ENCODE measurements around the gene RXYLT1. TPM values are rescaled to one million over a fixed set of nuclear protein-coding genes. Genes with fewer than 3 reads are reported as not detected.
A peak's percentile ranks its signal among the peaks of the same experiment; 100 is the strongest.

RXYLT1 gene
- polyA plus RNA-seq, 2 donors = 4.6 to 8.3 TPM

GRCh38 chr12:63811755-63812154 lies 32.0 kb downstream of the RXYLT1 start:
- Histone ChIP-seq H3K4me1 (ENCODE audit: control insufficient read depth in 2 of 2, insufficient read depth in 2 of 2, low read length in 1 of 2) (no peaks in the 10 kb centered on the region), H3K36me3 (ENCODE audit: control insufficient read depth in 2 of 2, insufficient read depth in 2 of 2, low read length in 1 of 2) (peaks cover 0 to 2% of the 10 kb centered on the region in 2 donors), H3K27ac (ENCODE audit: low read depth in 2 of 2, low read length in 1 of 2) (no peak overlapping the region), H3K4me3 (ENCODE audit: low read depth in 1 of 2, low read length in 2 of 2) (no peak overlapping the region), H3K27me3 (ENCODE audit: control insufficient read depth in 1 of 2, insufficient read depth in 2 of 2, low read length in 2 of 2) (no peaks in the 10 kb centered on the region), H3K9me3 (ENCODE audit: control insufficient read depth in 2 of 2, insufficient read depth in 1 of 2, low read depth in 1 of 2, low read length in 1 of 2) (no peaks in the 10 kb centered on the region)
- 79 to 88% methylated on average over 2 of the region's 2 CpGs for WGBS, 2 donors

- Histone ChIP-seq H3K4me3 (ENCODE audit: low read depth in 1 of 2, low read length in 2 of 2) (no peak overlapping the region), H3K27ac (ENCODE audit: low read depth in 2 of 2, low read length in 1 of 2) (no peak overlapping the region), H3K4me1 (ENCODE audit: control insufficient read depth in 2 of 2, insufficient read depth in 2 of 2, low read length in 1 of 2) (no peaks in the 10 kb centered on the region), H3K36me3 (ENCODE audit: control insufficient read depth in 2 of 2, insufficient read depth in 2 of 2, low read length in 1 of 2) (no peaks in the 10 kb centered on the region), H3K9me3 (ENCODE audit: control insufficient read depth in 2 of 2, insufficient read depth in 1 of 2, low read depth in 1 of 2, low read length in 1 of 2) (no peaks in the 10 kb centered on the region), H3K27me3 (ENCODE audit: control insufficient read depth in 1 of 2, insufficient read depth in 2 of 2, low read length in 2 of 2) (no peaks in the 10 kb centered on the region)
- WGBS, 2 donors = 67 to 72% methylated on average over 4 of the region's 4 CpGs
Observed at GRCh38 chr12:63814146-63814772, 34.5 kb downstream of the RXYLT1 start.

GRCh38 chr12:63815482-63815852 lies 35.8 kb downstream of the RXYLT1 start:
- Histone ChIP-seq H3K9me3 (ENCODE audit: control insufficient read depth in 2 of 2, insufficient read depth in 1 of 2, low read depth in 1 of 2, low read length in 1 of 2) (no peaks in the 10 kb centered on the region), H3K4me3 (ENCODE audit: low read depth in 1 of 2, low read length in 2 of 2) (no peak overlapping the region), H3K36me3 (ENCODE audit: control insufficient read depth in 2 of 2, insufficient read depth in 2 of 2, low read length in 1 of 2) (no peaks in the 10 kb centered on the region), H3K27ac (ENCODE audit: low read depth in 2 of 2, low read length in 1 of 2) (no peak overlapping the region), H3K27me3 (ENCODE audit: control insufficient read depth in 1 of 2, insufficient read depth in 2 of 2, low read length in 2 of 2) (no peaks in the 10 kb centered on the region), H3K4me1 (ENCODE audit: control insufficient read depth in 2 of 2, insufficient read depth in 2 of 2, low read length in 1 of 2) (no peaks in the 10 kb centered on the region)
- 89 to 91% methylated on average over 3 of the region's 3 CpGs for WGBS, 2 donors

GRCh38 chr12:63816031-63816430 lies 36.3 kb downstream of the RXYLT1 start:
- H3K4me3 ChIP-seq (ENCODE audit: low read depth in 1 of 2, low read length in 2 of 2) = no peak overlapping the region
- H3K9me3 ChIP-seq (ENCODE audit: control insufficient read depth in 2 of 2, insufficient read depth in 1 of 2, low read depth in 1 of 2, low read length in 1 of 2) = no peaks in the 10 kb centered on the region
- no peak overlapping the region for H3K27ac ChIP-seq (ENCODE audit: low read depth in 2 of 2, low read length in 1 of 2)
- H3K27me3 ChIP-seq (ENCODE audit: control insufficient read depth in 1 of 2, insufficient read depth in 2 of 2, low read length in 2 of 2) = no peaks in the 10 kb centered on the region
- 74 to 78% methylated on average over 6 of the region's 6 CpGs for WGBS, 2 donors
- no peaks in the 10 kb centered on the region for H3K4me1 ChIP-seq (ENCODE audit: control insufficient read depth in 2 of 2, insufficient read depth in 2 of 2, low read length in 1 of 2)
- H3K36me3 ChIP-seq (ENCODE audit: control insufficient read depth in 2 of 2, insufficient read depth in 2 of 2, low read length in 1 of 2) = no peaks in the 10 kb centered on the region

- no peak overlapping the region for H3K27ac ChIP-seq (ENCODE audit: low read depth in 2 of 2, low read length in 1 of 2)
- H3K4me1 ChIP-seq (ENCODE audit: control insufficient read depth in 2 of 2, insufficient read depth in 2 of 2, low read length in 1 of 2) = no peaks in the 10 kb centered on the region
- H3K27me3 ChIP-seq (ENCODE audit: control insufficient read depth in 1 of 2, insufficient read depth in 2 of 2, low read length in 2 of 2) = no peaks in the 10 kb centered on the region
- WGBS, 2 donors = 65 to 73% methylated on average over 1 of the region's 1 CpG
- H3K36me3 ChIP-seq (ENCODE audit: control insufficient read depth in 2 of 2, insufficient read depth in 2 of 2, low read length in 1 of 2) = no peaks in the 10 kb centered on the region
- no peaks in the 10 kb centered on the region for H3K9me3 ChIP-seq (ENCODE audit: control insufficient read depth in 2 of 2, insufficient read depth in 1 of 2, low read depth in 1 of 2, low read length in 1 of 2)
- no peak overlapping the region for H3K4me3 ChIP-seq (ENCODE audit: low read depth in 1 of 2, low read length in 2 of 2)
Observed at GRCh38 chr12:63820427-63820826, 40.7 kb downstream of the RXYLT1 start.

DNA sequence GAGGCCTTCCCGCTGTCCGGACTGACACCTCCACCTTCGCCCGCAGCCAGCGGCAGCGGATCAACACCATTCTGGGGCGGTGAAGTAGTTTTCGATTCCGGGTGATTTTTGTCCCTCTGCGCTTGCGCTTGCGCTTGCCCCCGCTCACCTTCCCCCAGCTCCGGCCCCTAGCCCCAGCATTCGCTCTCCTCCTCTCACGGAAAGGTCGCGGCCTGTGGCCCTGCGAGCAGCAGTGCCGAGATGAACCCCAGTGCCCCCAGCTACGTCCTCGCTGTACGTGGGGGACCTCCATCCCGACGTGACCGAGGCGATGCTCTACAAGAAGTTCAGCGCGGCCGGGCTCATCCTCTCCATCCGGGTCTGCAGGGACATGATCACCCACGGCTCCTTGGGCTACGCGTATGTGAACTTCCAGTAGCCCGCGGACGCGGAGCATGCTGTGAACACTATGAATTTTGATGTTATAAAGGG lies 42.1 kb downstream of the RXYLT1 start:
- H3K27me3 ChIP-seq (ENCODE audit: control insufficient read depth in 1 of 2, insufficient read depth in 2 of 2, low read length in 2 of 2) = no peaks in the 10 kb centered on the region
- H3K9me3 ChIP-seq (ENCODE audit: control insufficient read depth in 2 of 2, insufficient read depth in 1 of 2, low read depth in 1 of 2, low read length in 1 of 2) = no peaks in the 10 kb centered on the region
- H3K4me1 ChIP-seq (ENCODE audit: control insufficient read depth in 2 of 2, insufficient read depth in 2 of 2, low read length in 1 of 2) = no peaks in the 10 kb centered on the region
- H3K36me3 ChIP-seq (ENCODE audit: control insufficient read depth in 2 of 2, insufficient read depth in 2 of 2, low read length in 1 of 2) = no peaks in the 10 kb centered on the region
- H3K27ac ChIP-seq (ENCODE audit: low read depth in 2 of 2, low read length in 1 of 2) = no peak overlapping the region
- H3K4me3 ChIP-seq (ENCODE audit: low read depth in 1 of 2, low read length in 2 of 2) = peak overlapping the region; percentile 39 to 54
- WGBS, 2 donors = 25 to 27% methylated on average over 38 of the region's 38 CpGs

DNA sequence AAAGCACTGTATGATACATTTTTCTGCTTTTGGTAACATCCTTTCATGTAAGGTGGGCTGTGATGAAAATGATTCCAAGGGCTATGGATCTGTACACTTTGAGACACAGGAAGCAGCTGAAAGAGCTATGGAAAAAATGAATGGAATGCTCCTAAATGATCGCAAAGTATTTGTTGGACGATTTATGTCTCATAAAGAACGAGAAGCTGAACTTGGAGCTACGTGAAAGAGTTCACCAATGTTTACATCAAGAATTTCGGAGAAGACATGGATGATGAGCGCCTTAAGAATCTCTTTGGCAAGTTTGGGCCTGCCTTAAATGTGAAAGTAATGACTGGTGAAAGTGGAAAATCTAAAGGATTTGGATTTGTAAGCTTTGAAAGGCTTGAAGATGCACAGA lies 42.6 kb downstream of the RXYLT1 start:
- Histone ChIP-seq H3K36me3 (ENCODE audit: control insufficient read depth in 2 of 2, insufficient read depth in 2 of 2, low read length in 1 of 2) (no peaks in the 10 kb centered on the region), H3K27ac (ENCODE audit: low read depth in 2 of 2, low read length in 1 of 2) (no peak overlapping the region), H3K9me3 (ENCODE audit: control insufficient read depth in 2 of 2, insufficient read depth in 1 of 2, low read depth in 1 of 2, low read length in 1 of 2) (no peaks in the 10 kb centered on the region), H3K27me3 (ENCODE audit: control insufficient read depth in 1 of 2, insufficient read depth in 2 of 2, low read length in 2 of 2) (no peaks in the 10 kb centered on the region), H3K4me1 (ENCODE audit: control insufficient read depth in 2 of 2, insufficient read depth in 2 of 2, low read length in 1 of 2) (no peaks in the 10 kb centered on the region), H3K4me3 (ENCODE audit: low read depth in 1 of 2, low read length in 2 of 2) (no peak overlapping the region)
- WGBS, 2 donors = 40 to 64% methylated on average over 6 of the region's 6 CpGs

GRCh38 chr12:63823040-63823439 lies 43.3 kb downstream of the RXYLT1 start:
- Histone ChIP-seq H3K9me3 (ENCODE audit: control insufficient read depth in 2 of 2, insufficient read depth in 1 of 2, low read depth in 1 of 2, low read length in 1 of 2) (no peaks in the 10 kb centered on the region), H3K4me1 (ENCODE audit: control insufficient read depth in 2 of 2, insufficient read depth in 2 of 2, low read length in 1 of 2) (no peaks in the 10 kb centered on the region), H3K36me3 (ENCODE audit: control insufficient read depth in 2 of 2, insufficient read depth in 2 of 2, low read length in 1 of 2) (no peaks in the 10 kb centered on the region), H3K27me3 (ENCODE audit: control insufficient read depth in 1 of 2, insufficient read depth in 2 of 2, low read length in 2 of 2) (no peaks in the 10 kb centered on the region), H3K4me3 (ENCODE audit: low read depth in 1 of 2, low read length in 2 of 2) (no peak overlapping the region), H3K27ac (ENCODE audit: low read depth in 2 of 2, low read length in 1 of 2) (no peak overlapping the region)
- WGBS, 2 donors = 87 to 90% methylated on average over 6 of the region's 6 CpGs

- no peak overlapping the region for H3K4me3 ChIP-seq (ENCODE audit: low read depth in 1 of 2, low read length in 2 of 2)
- WGBS, 2 donors = 29 to 30% methylated on average over 4 of the region's 4 CpGs
- H3K27me3 ChIP-seq (ENCODE audit: control insufficient read depth in 1 of 2, insufficient read depth in 2 of 2, low read length in 2 of 2) = no peaks in the 10 kb centered on the region
- H3K4me1 ChIP-seq (ENCODE audit: control insufficient read depth in 2 of 2, insufficient read depth in 2 of 2, low read length in 1 of 2) = no peaks in the 10 kb centered on the region
- H3K27ac ChIP-seq (ENCODE audit: low read depth in 2 of 2, low read length in 1 of 2) = no peak overlapping the region
- no peaks in the 10 kb centered on the region for H3K9me3 ChIP-seq (ENCODE audit: control insufficient read depth in 2 of 2, insufficient read depth in 1 of 2, low read depth in 1 of 2, low read length in 1 of 2)
- no peaks in the 10 kb centered on the region for H3K36me3 ChIP-seq (ENCODE audit: control insufficient read depth in 2 of 2, insufficient read depth in 2 of 2, low read length in 1 of 2)
Observed at GRCh38 chr12:63826006-63826585, 46.4 kb downstream of the RXYLT1 start.

DNA sequence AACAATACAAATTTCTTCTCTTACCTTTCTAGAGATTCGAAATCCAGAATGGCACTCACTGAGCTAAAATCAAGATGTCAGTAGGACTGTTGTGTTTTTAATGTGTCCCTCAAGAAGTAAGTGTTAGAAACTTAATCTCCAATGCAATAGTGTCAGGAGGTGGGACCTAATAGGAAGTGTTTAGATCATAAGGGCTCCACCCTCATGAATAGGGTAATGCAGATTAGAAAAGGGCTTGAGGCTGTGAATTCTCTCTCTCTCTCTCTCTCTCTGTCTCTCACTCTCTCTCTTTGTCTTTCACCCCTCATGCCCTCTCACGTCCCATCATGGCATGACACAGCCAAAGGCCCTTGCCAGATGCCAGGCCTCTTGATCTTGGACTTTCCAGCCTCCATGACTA lies 49.2 kb downstream of the RXYLT1 start:
- no peaks in the 10 kb centered on the region for H3K36me3 ChIP-seq (ENCODE audit: control insufficient read depth in 2 of 2, insufficient read depth in 2 of 2, low read length in 1 of 2)
- no peaks in the 10 kb centered on the region for H3K4me1 ChIP-seq (ENCODE audit: control insufficient read depth in 2 of 2, insufficient read depth in 2 of 2, low read length in 1 of 2)
- no peaks in the 10 kb centered on the region for H3K27me3 ChIP-seq (ENCODE audit: control insufficient read depth in 1 of 2, insufficient read depth in 2 of 2, low read length in 2 of 2)
- H3K9me3 ChIP-seq (ENCODE audit: control insufficient read depth in 2 of 2, insufficient read depth in 1 of 2, low read depth in 1 of 2, low read length in 1 of 2) = no peaks in the 10 kb centered on the region
- H3K27ac ChIP-seq (ENCODE audit: low read depth in 2 of 2, low read length in 1 of 2) = no peak overlapping the region
- H3K4me3 ChIP-seq (ENCODE audit: low read depth in 1 of 2, low read length in 2 of 2) = no peak overlapping the region
- WGBS, 2 donors = 82 to 83% methylated on average over 2 of the region's 2 CpGs
